Testis (tissue), 2 donors: ENCODE data around the gene CST8.

Experiments
- POLR2A ChIP-seq: fragments of 450-650 bp; IDR thresholded peaks from one replicate; pipeline ENCODE4 v1.6.1; 2017; ENCODE audit warnings: antibody characterized with exemption, mild to moderate bottlenecking, moderate library complexity
- TF ChIP-seq, protein P1 (sequence below), 3 experiments: fragments of 450-650 bp in 2 of 3; fragments of 200-600 bp in 1 of 3; sonication (generic) in 1 of 3; IDR thresholded peaks; one replicate each; pipeline ENCODE4 v1.5.1; 2016 to 2019; ENCODE audit warnings: antibody characterized with exemption in 3 of 3, mild to moderate bottlenecking in 2 of 3, moderate library complexity in 1 of 3

- no peak for TF ChIP-seq POLR2A
- TF ChIP-seq, protein P1, sequence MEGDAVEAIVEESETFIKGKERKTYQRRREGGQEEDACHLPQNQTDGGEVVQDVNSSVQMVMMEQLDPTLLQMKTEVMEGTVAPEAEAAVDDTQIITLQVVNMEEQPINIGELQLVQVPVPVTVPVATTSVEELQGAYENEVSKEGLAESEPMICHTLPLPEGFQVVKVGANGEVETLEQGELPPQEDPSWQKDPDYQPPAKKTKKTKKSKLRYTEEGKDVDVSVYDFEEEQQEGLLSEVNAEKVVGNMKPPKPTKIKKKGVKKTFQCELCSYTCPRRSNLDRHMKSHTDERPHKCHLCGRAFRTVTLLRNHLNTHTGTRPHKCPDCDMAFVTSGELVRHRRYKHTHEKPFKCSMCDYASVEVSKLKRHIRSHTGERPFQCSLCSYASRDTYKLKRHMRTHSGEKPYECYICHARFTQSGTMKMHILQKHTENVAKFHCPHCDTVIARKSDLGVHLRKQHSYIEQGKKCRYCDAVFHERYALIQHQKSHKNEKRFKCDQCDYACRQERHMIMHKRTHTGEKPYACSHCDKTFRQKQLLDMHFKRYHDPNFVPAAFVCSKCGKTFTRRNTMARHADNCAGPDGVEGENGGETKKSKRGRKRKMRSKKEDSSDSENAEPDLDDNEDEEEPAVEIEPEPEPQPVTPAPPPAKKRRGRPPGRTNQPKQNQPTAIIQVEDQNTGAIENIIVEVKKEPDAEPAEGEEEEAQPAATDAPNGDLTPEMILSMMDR (IDR thresholded peaks at IDR 0.05): no peak
These were observed 53.2 kb downstream of the CST8 start for GRCh38 chr20:23544133-23544532.
